Measurements from ENCODE around the gene OSBPL7. TPM values are rescaled to one million over a fixed set of nuclear protein-coding genes. Genes with fewer than 3 reads are reported as not detected.

Gene OSBPL7
- total and polyA plus RNA-seq, 4 donors, result 0.51 to 2.4 (median 1.4) TPM

DNA sequence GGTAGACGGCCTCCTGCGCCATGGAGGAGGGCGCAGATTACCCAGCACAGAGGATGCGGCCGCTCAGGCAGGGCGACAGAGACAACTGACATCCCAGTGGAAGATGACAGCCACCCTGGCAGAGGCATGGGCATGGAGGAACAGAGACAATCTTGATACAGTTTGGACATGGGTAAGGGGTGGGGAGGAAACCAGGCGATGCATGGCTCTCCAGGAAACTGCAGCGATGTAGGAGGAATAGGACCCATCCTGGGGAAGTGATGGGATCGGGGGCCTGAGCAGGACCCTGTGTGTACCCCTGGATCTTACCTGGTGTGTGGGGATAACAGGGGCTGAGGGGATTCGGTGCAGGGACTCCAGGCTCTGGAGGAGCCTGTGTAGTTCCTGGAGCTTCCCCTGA, 4.6 kb downstream of the OSBPL7 start:
- Histone ChIP-seq H3K27ac (ENCODE audit: low read depth in 1 of 2, low read length in 2 of 2) (no peak overlapping the region), H3K4me1 (ENCODE audit: control insufficient read depth in 4 of 4, insufficient read depth in 4 of 4, low read length in 3 of 4) (peaks cover 0 to 14% (median 4%) of the 10 kb centered on the region in 4 donors), H3K9ac (ENCODE audit: low read depth in 1 of 2, low read length in 2 of 2) (no peak overlapping the region), H3K9me3 (ENCODE audit: control insufficient read depth in 4 of 4, low read length in 3 of 4) (no peaks in the 10 kb centered on the region), H3K4me3 (ENCODE audit: low read depth in 1 of 3, low read length in 3 of 3) (no peak overlapping the region), H3K27me3 (ENCODE audit: control insufficient read depth in 4 of 4, insufficient read depth in 4 of 4, low read length in 3 of 4) (no peaks in the 10 kb centered on the region), H3K36me3 (ENCODE audit: control insufficient read depth in 4 of 4, insufficient read depth in 3 of 4, low read depth in 1 of 4, low read length in 3 of 4) (peaks cover 0 to 8% (median 2%) of the 10 kb centered on the region in 4 donors)
- WGBS, result 95% methylated on average over 10 of the region's 10 CpGs
- no peak for DNase-seq (ENCODE audit: low spot score)
- TF ChIP-seq YY1 (IDR thresholded peaks at IDR 0.05), result no peak
- no peak for TF ChIP-seq SP1 (IDR thresholded peaks at IDR 0.05)
- no peak for TF ChIP-seq ZBTB33 (IDR thresholded peaks at IDR 0.05)
- TF ChIP-seq HNF4A (conservative IDR thresholded peaks at IDR 0.05), result no peak
- TF ChIP-seq REST (IDR thresholded peaks at IDR 0.05), result no peak
- no peak for TF ChIP-seq FOXA2 (IDR thresholded peaks at IDR 0.05)
- no peak for TF ChIP-seq MAX (IDR thresholded peaks at IDR 0.05)
- TF ChIP-seq HNF4G (IDR thresholded peaks at IDR 0.05), result no peak
- TF ChIP-seq GABPA (IDR thresholded peaks at IDR 0.05 in 1 of 2, conservative IDR thresholded peaks at IDR 0.05 in 1 of 2), result no peak
- no peak for TF ChIP-seq RXRA (IDR thresholded peaks at IDR 0.05)

- no peak overlapping the region for H3K9ac ChIP-seq (ENCODE audit: low read depth in 1 of 2, low read length in 2 of 2)
- peaks cover 0 to 10% (median 2%) of the 10 kb centered on the region in 4 donors for H3K4me1 ChIP-seq (ENCODE audit: control insufficient read depth in 4 of 4, insufficient read depth in 4 of 4, low read length in 3 of 4)
- H3K4me3 ChIP-seq (ENCODE audit: low read depth in 1 of 3, low read length in 3 of 3), result no peak overlapping the region
- H3K27ac ChIP-seq (ENCODE audit: low read depth in 1 of 2, low read length in 2 of 2), result no peak overlapping the region
- H3K27me3 ChIP-seq (ENCODE audit: control insufficient read depth in 4 of 4, insufficient read depth in 4 of 4, low read length in 3 of 4), result no peaks in the 10 kb centered on the region
- WGBS, result 96% methylated on average over 21 of the region's 21 CpGs
- DNase-seq (ENCODE audit: low spot score), result no peak
- TF ChIP-seq MAX (IDR thresholded peaks at IDR 0.05), result no peak
- no peak for TF ChIP-seq EGR1 (IDR thresholded peaks at IDR 0.05; ENCODE audit: low read depth in 2 of 2)
- TF ChIP-seq REST (IDR thresholded peaks at IDR 0.05), result no peak
- no peak for TF ChIP-seq SP1 (IDR thresholded peaks at IDR 0.05)
- no peak for TF ChIP-seq JUND (IDR thresholded peaks at IDR 0.05)
- TF ChIP-seq ATF3 (IDR thresholded peaks at IDR 0.05), result no peak
- TF ChIP-seq RAD21 (IDR thresholded peaks at IDR 0.05), result no peak
- no peak for TF ChIP-seq FOXA1 (IDR thresholded peaks at IDR 0.05)
- TF ChIP-seq FOXA2 (IDR thresholded peaks at IDR 0.05), result no peak
- TF ChIP-seq HNF4G (IDR thresholded peaks at IDR 0.05), result no peak
- TF ChIP-seq TAF1 (conservative IDR thresholded peaks at IDR 0.05), result no peak
- H3K9me3 ChIP-seq (ENCODE audit: control insufficient read depth in 4 of 4, low read length in 3 of 4), result no peaks in the 10 kb centered on the region
- H3K36me3 ChIP-seq (ENCODE audit: control insufficient read depth in 4 of 4, insufficient read depth in 3 of 4, low read depth in 1 of 4, low read length in 3 of 4), result peaks cover 0 to 8% (median 2%) of the 10 kb centered on the region in 4 donors
Observed at GRCh38 chr17:47816111-47816735, 5.4 kb downstream of the OSBPL7 start.

All from liver (tissue), 9 donors.